Head of caudate nucleus (tissue), 42 donors: ENCODE data around the gene FAM53B.
A peak's percentile ranks its signal among the peaks of the same experiment; 100 is the strongest.

Source experiments
- DNase-seq, 42 donors: peaks; one replicate each; pipeline versions ENCODE4 v3.0.0 to v3.0.0-alpha.2; 2020 to 2021; ENCODE audit warnings: mixed read lengths in 7 of 42
- intact Hi-C: fragments of 100-400 bp; cut with DNase I; formaldehyde crosslinking; loops from one replicate; pipeline ENCODE4 v1.15.0; 2022

The FAM53B gene

GRCh38 chr10:124717911-124718741, 26.1 kb downstream of the FAM53B start:
- intact Hi-C loops = no loop called here
- DNase-seq = peak; percentile 51 to 94 (median 79)

- intact Hi-C loops = no loop called here
Measured at GRCh38 chr10:124717041-124717757, 27.0 kb downstream of the FAM53B start.

GRCh38 chr10:124716369-124716768, 27.8 kb downstream of the FAM53B start:
- DNase-seq = no peak
- intact Hi-C loops = no loop called here

More at GRCh38 chr10:124717041-124717757, 27.0 kb downstream of the FAM53B start:
- DNase-seq = no peak

- DNase-seq = no peak
Measured at GRCh38 chr10:124715439-124715838, 28.7 kb downstream of the FAM53B start.

GRCh38 chr10:124713679-124714255, 30.4 kb downstream of the FAM53B start:
- intact Hi-C loops = no loop called here
- DNase-seq = no peak

More at GRCh38 chr10:124715439-124715838, 28.7 kb downstream of the FAM53B start:
- intact Hi-C loops = no loop called here

GRCh38 chr10:124712704-124713407, 31.3 kb downstream of the FAM53B start:
- DNase-seq = no peak
- intact Hi-C loops = no loop called here

GRCh38 chr10:124711145-124711544, 33.0 kb downstream of the FAM53B start:
- intact Hi-C loops = no loop called here
- no peak for DNase-seq

- no peak for DNase-seq
- intact Hi-C loops = no loop called here
Measured at GRCh38 chr10:124710266-124710881, 33.8 kb downstream of the FAM53B start.

GRCh38 chr10:124709861-124710260, 34.3 kb downstream of the FAM53B start:
- DNase-seq = no peak
- intact Hi-C loops = no loop called here

- DNase-seq = peak in 1 of 42 donors; percentile 63
- intact Hi-C loops = no loop called here
Measured at GRCh38 chr10:124708922-124709520, 35.2 kb downstream of the FAM53B start.

GRCh38 chr10:124708246-124708779, 35.9 kb downstream of the FAM53B start:
- peak in 2 of 42 donors; percentile 32 to 53 for DNase-seq
- intact Hi-C loops = no loop called here

GRCh38 chr10:124707551-124707950, 36.6 kb downstream of the FAM53B start:
- no peak for DNase-seq
- intact Hi-C loops = no loop called here

GRCh38 chr10:124707144-124707467, 37.1 kb downstream of the FAM53B start:
- intact Hi-C loops = no loop called here
- no peak for DNase-seq

GRCh38 chr10:124706462-124707143, 37.6 kb downstream of the FAM53B start:
- intact Hi-C loops = no loop called here
- DNase-seq = peak in 2 of 42 donors; percentile 28 to 55

- peak in 21 of 42 donors; percentile 43 to 82 (median 71) for DNase-seq
- intact Hi-C loops = no loop called here
Measured at GRCh38 chr10:124705817-124706461, 38.2 kb downstream of the FAM53B start.

GRCh38 chr10:124705381-124705740, 38.8 kb downstream of the FAM53B start:
- DNase-seq = no peak
- intact Hi-C loops = no loop called here
